Measurements from ENCODE around the gene PLEKHA8.

PLEKHA8 gene

GRCh38 chr7:30170476-30171205, 142.4 kb downstream of the PLEKHA8 start:
- no peak overlapping the region for H3K27ac ChIP-seq
- DNase-seq: no peak

GRCh38 chr7:30171766-30172447, 143.7 kb downstream of the PLEKHA8 start:
- Histone ChIP-seq H3K4me3 (ENCODE audit: low read depth, low read length) (no peak overlapping the region), H3K9me3 (ENCODE audit: severe bottlenecking) (no peaks in the 10 kb centered on the region), H3K27me3 (ENCODE audit: insufficient read depth, low read depth, severe bottlenecking) (no peaks in the 10 kb centered on the region), H3K27ac (no peak overlapping the region), H3K36me3 (no peaks in the 10 kb centered on the region)
- DNase-seq: peak; percentile 40
- TF ChIP-seq CTCF (IDR thresholded peaks at IDR 0.05; ENCODE audit: low read depth, low read length): no peak

More at GRCh38 chr7:30170476-30171205, 142.4 kb downstream of the PLEKHA8 start:
- Histone ChIP-seq H3K36me3 (no peaks in the 10 kb centered on the region), H3K9me3 (ENCODE audit: severe bottlenecking) (no peaks in the 10 kb centered on the region), H3K27me3 (ENCODE audit: insufficient read depth, low read depth, severe bottlenecking) (no peaks in the 10 kb centered on the region), H3K4me3 (ENCODE audit: low read depth, low read length) (no peak overlapping the region)
- no peak for TF ChIP-seq CTCF (IDR thresholded peaks at IDR 0.05; ENCODE audit: low read depth, low read length)

GRCh38 chr7:30172451-30172850, 144.2 kb downstream of the PLEKHA8 start:
- H3K9me3 ChIP-seq (ENCODE audit: severe bottlenecking): no peaks in the 10 kb centered on the region
- H3K27ac ChIP-seq: no peak overlapping the region
- no peak overlapping the region for H3K4me3 ChIP-seq (ENCODE audit: low read depth, low read length)
- no peak for TF ChIP-seq CTCF (IDR thresholded peaks at IDR 0.05; ENCODE audit: low read depth, low read length)
- no peaks in the 10 kb centered on the region for H3K36me3 ChIP-seq
- no peak for DNase-seq
- no peaks in the 10 kb centered on the region for H3K27me3 ChIP-seq (ENCODE audit: insufficient read depth, low read depth, severe bottlenecking)

- Histone ChIP-seq H3K27ac (no peak overlapping the region), H3K9me3 (ENCODE audit: severe bottlenecking) (no peaks in the 10 kb centered on the region), H3K36me3 (no peaks in the 10 kb centered on the region), H3K4me3 (ENCODE audit: low read depth, low read length) (no peak overlapping the region), H3K27me3 (ENCODE audit: insufficient read depth, low read depth, severe bottlenecking) (no peaks in the 10 kb centered on the region)
- DNase-seq: peak; percentile 51
- TF ChIP-seq CTCF (IDR thresholded peaks at IDR 0.05; ENCODE audit: low read depth, low read length): peak; percentile 33; the same call in 1 of the 2 replicates
Observed at GRCh38 chr7:30173058-30173897, 145.1 kb downstream of the PLEKHA8 start.

- Histone ChIP-seq H3K9me3 (ENCODE audit: severe bottlenecking) (no peaks in the 10 kb centered on the region), H3K27ac (no peak overlapping the region), H3K36me3 (no peaks in the 10 kb centered on the region), H3K4me3 (ENCODE audit: low read depth, low read length) (no peak overlapping the region), H3K27me3 (ENCODE audit: insufficient read depth, low read depth, severe bottlenecking) (no peaks in the 10 kb centered on the region)
- TF ChIP-seq CTCF (IDR thresholded peaks at IDR 0.05; ENCODE audit: low read depth, low read length): no peak
- DNase-seq: no peak
Observed at GRCh38 chr7:30175180-30175579, 147.0 kb downstream of the PLEKHA8 start.
